Heart left ventricle (tissue), 16 donors: ENCODE measurements around the gene PRSS2. TPM values are rescaled to one million over a fixed set of nuclear protein-coding genes. Genes with fewer than 3 reads are reported as not detected.

ENCODE experiments used
- ATAC-seq, 4 donors: fragments of 200-7000 bp; cut with Tn5 transposase; one replicate each; pipeline ENCODE4 v1.9.1; 2020 to 2022; ENCODE audit warnings: moderate library complexity in 4 of 4, mild to moderate bottlenecking in 3 of 4, moderate number of reproducible peaks in 1 of 4
- DNase-seq, 5 donors: peaks; one replicate each; pipeline ENCODE4 v3.0.0-alpha.2; 2020
- H3K27ac ChIP-seq, 12 donors: fragments of 200-600 bp; sonication (generic) in 4 of 12; one replicate each; pipeline versions ENCODE4 v1.5.0 to v1.8.0; 2016 to 2022; ENCODE audit warnings: mild to moderate bottlenecking in 2 of 12
- H3K27me3 ChIP-seq, 9 donors: fragments of 200-600 bp; sonication (generic) in 2 of 9; one replicate each; pipeline versions ENCODE4 v1.5.1 to v1.8.0; 2016 to 2022; ENCODE audit warnings: mild to moderate bottlenecking in 3 of 9
- H3K36me3 ChIP-seq, 9 donors: fragments of 200-600 bp; sonication (generic) in 2 of 9; one replicate each; pipeline versions ENCODE4 v1.5.0 to v1.8.0; 2018 to 2022; ENCODE audit warnings: mild to moderate bottlenecking in 2 of 9
- H3K4me1 ChIP-seq, 12 donors: fragments of 200-600 bp; sonication (generic) in 4 of 12; one replicate each; pipeline versions ENCODE4 v1.5.0 to v1.8.0; 2016 to 2022; ENCODE audit warnings: mild to moderate bottlenecking in 3 of 12
- H3K4me3 ChIP-seq, 12 donors: fragments of 200-600 bp; sonication (generic) in 4 of 12; one replicate each; pipeline versions ENCODE4 v1.5.0 to v1.8.0; 2017 to 2022; ENCODE audit warnings: mild to moderate bottlenecking in 9 of 12, moderate library complexity in 4 of 12
- H3K9me3 ChIP-seq, 12 donors: fragments of 200-600 bp; sonication (generic) in 4 of 12; one replicate each; pipeline versions ENCODE4 v1.5.0 to v1.8.0; 2016 to 2022; ENCODE audit warnings: mild to moderate bottlenecking in 1 of 12
- CTCF ChIP-seq, 12 donors: fragments of 200-600 bp; sonication (generic) in 4 of 12; IDR thresholded peaks; one replicate each; pipeline versions ENCODE4 v1.5.0 to v1.8.0; 2018 to 2022; ENCODE audit warnings: antibody characterized with exemption in 12 of 12, mild to moderate bottlenecking in 5 of 12
- POLR2A ChIP-seq, 2 donors: fragments of 450-650 bp; IDR thresholded peaks; one replicate each; pipeline ENCODE4 v1.6.1; 2017; ENCODE audit warnings: antibody characterized with exemption in 2 of 2, mild to moderate bottlenecking in 2 of 2, moderate library complexity in 2 of 2
- whole genome bisulfite sequencing, 4 donors: extraction: QIAGEN DNeasy Blood & Tissue Kit in 2 of 4; methylation state at CpG; one replicate each; pipeline versions ENCODE4 v1.1.5 to v1.1.7; 2013 to 2018; 5-methylcytosine and 5-hydroxymethylcytosine counted together
- intact Hi-C, 10 donors: fragments of 100-400 bp; cut with DNase I; formaldehyde crosslinking; loops; one replicate each; pipeline versions ENCODE4 v1.11.1 to v1.14.2; 2022
- polyA plus RNA-seq, 2 donors: library from polyadenylated mRNA; stranded (reverse); fragments of 200-250 nt; gene quantifications; one replicate each; pipeline ENCODE4 v1.2.3, GENCODE V29; 2013
- total RNA-seq, 9 donors: library from RNA; depleted of rRNA in 2 of 9; stranded (reverse); fragments of >200 nt in 2 of 9; fragmentation: NEBNext Ultra II Directional in 3 of 9; extraction: Animal tissue kit (Norgen Biotek cat#: 25700) in 3 of 9; gene quantifications; one replicate each; pipeline versions ENCODE4 v1.1.0 to v1.2.4, GENCODE V29; 2016 to 2023
- donor health status: ischemic (EF 13 %, LVEDD 7.1; RV severe dilation, severe dysfunction).
- donor health status: healthy with polysubstance abuse.
- donor health status: DM: no; HTN: yes; CAD: no.
- donor health status: DM: no; HTN: no; CAD: no.
- donor health status: ischemic (EF 25% LVEDD 6.9; RV normal size, moderate dysfunction).
- donor health status: ischemic (EF 25% LVEDD 5.7; RV mildly dilated, moderate dysfunction).
- donor health status: healthy.
- donor health status: DM: yes; HTN: yes; CAD: no.
- donor health status: ischemic (EF 35%, LVEDD 5.7; RV mildly dilated, moderate dysfunction).
- donor health status: nonischemic (EF 11% LVEDD 7.7; RV severe dilation, severe dysfunction).
- donor health status: DM: yes; HTN: yes; CAD: no.
- donor health status: PGD.
- donor health status: ischemic (EF 29% LVEDD 5.4; RV normal size, mild dysfunction).
- donor health status: nonischemic (EF 23%, LVEDD 6.1; RV moderate dilation, normal function).

Gene PRSS2
- total and polyA plus RNA-seq, 11 donors = 1.0 to 8.4 (median 5.9) TPM; not detected in 5

- 23 to 43% (median 25%) methylated on average over 9 of the region's 9 CpGs for WGBS, 4 donors
- H3K4me1 ChIP-seq = peaks cover 0 to 19% (median 13%) of the 10 kb centered on the region in 12 donors
- H3K9me3 ChIP-seq = no peaks in the 10 kb centered on the region
- peak overlapping the region in 2 of 12 donors; percentile 37 to 83 for H3K27ac ChIP-seq
- DNase-seq (no peak), ATAC-seq (no peak)
- peaks cover 19 to 79% (median 43%) of the 10 kb centered on the region in 9 donors for H3K27me3 ChIP-seq
- H3K4me3 ChIP-seq = peak overlapping the region in 7 of 12 donors; percentile 32 to 61 (median 50)
- intact Hi-C loops = no loop called here
- no peaks in the 10 kb centered on the region for H3K36me3 ChIP-seq
- TF ChIP-seq CTCF (IDR thresholded peaks at IDR 0.05) (no peak), POLR2A (IDR thresholded peaks at IDR 0.05) (no peak)
Measured at GRCh38 chr7:142796001-142796500, 25.3 kb downstream of the PRSS2 start.

GRCh38 chr7:142796501-142797390 lies 26.0 kb downstream of the PRSS2 start:
- Histone ChIP-seq H3K4me1 (peaks cover 0 to 19% (median 13%) of the 10 kb centered on the region in 12 donors), H3K9me3 (no peaks in the 10 kb centered on the region), H3K4me3 (peak overlapping the region; percentile 20 to 61 (median 44)), H3K27ac (peak overlapping the region in 3 of 12 donors; percentile 13 to 83 (median 37)), H3K36me3 (no peaks in the 10 kb centered on the region), H3K27me3 (peaks cover 19 to 82% (median 43%) of the 10 kb centered on the region in 9 donors)
- TF ChIP-seq CTCF (IDR thresholded peaks at IDR 0.05) = no peak
- no peak for TF ChIP-seq POLR2A (IDR thresholded peaks at IDR 0.05)
- DNase-seq (no peak), ATAC-seq (peak in 1 of 4 donors; percentile 22)
- intact Hi-C loops = no loop called here
- 2 to 13% (median 4%) methylated on average over 28 to 74 of the region's 74 CpGs for whole genome bisulfite sequencing, 4 donors

GRCh38 chr7:142797391-142798377 lies 26.9 kb downstream of the PRSS2 start:
- H3K27ac ChIP-seq = peak overlapping the region in 3 of 12 donors; percentile 14 to 83 (median 37)
- TF ChIP-seq CTCF (IDR thresholded peaks at IDR 0.05) (no peak), POLR2A (IDR thresholded peaks at IDR 0.05) (no peak)
- H3K9me3 ChIP-seq = no peaks in the 10 kb centered on the region
- H3K36me3 ChIP-seq = no peaks in the 10 kb centered on the region
- DNase-seq = no peak
- intact Hi-C loops = no loop called here
- peaks cover 0 to 19% (median 13%) of the 10 kb centered on the region in 12 donors for H3K4me1 ChIP-seq
- peak in 1 of 4 donors; percentile 28 for ATAC-seq
- peaks cover 19 to 80% (median 43%) of the 10 kb centered on the region in 9 donors for H3K27me3 ChIP-seq
- peak overlapping the region; percentile 20 to 61 (median 44) for H3K4me3 ChIP-seq
- WGBS, 4 donors = 6 to 12% (median 6%) methylated on average over 19 to 33 of the region's 33 CpGs
